ENCODE results near the gene CELSR2.

DNA sequence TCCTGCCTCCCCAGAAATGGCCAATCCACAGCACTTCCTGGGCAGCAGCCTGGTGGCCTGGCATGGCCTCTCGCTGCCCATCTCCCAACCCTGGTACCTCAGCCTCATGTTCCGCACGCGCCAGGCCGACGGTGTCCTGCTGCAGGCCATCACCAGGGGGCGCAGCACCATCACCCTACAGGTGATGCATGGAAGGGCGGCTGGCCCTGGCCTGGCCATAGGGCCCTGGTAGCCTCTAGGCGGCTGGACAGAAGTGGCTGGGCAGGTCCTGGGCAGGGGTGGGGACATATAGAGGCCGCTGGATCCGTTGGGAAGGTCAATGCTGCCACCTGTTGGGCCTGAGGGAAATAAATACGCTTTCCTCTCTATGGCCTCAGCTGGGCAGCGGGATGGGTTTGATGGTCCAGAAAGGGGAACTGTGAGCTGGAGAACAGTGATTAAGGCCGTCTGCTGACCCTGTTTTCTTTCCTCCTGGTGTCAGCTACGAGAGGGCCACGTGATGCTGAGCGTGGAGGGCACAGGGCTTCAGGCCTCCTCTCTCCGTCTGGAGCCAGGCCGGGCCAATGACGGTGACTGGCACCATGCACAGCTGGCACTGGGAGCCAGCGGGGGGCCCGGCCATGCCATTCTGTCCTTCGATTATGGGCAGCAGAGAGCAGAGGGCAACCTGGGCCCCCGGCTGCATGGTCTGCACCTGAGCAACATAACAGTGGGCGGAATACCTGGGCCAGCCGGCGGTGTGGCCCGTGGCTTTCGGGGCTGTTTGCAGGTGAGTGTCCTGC is 14.4 kb downstream of the CELSR2 start:
- TF ChIP-seq, protein P1, sequence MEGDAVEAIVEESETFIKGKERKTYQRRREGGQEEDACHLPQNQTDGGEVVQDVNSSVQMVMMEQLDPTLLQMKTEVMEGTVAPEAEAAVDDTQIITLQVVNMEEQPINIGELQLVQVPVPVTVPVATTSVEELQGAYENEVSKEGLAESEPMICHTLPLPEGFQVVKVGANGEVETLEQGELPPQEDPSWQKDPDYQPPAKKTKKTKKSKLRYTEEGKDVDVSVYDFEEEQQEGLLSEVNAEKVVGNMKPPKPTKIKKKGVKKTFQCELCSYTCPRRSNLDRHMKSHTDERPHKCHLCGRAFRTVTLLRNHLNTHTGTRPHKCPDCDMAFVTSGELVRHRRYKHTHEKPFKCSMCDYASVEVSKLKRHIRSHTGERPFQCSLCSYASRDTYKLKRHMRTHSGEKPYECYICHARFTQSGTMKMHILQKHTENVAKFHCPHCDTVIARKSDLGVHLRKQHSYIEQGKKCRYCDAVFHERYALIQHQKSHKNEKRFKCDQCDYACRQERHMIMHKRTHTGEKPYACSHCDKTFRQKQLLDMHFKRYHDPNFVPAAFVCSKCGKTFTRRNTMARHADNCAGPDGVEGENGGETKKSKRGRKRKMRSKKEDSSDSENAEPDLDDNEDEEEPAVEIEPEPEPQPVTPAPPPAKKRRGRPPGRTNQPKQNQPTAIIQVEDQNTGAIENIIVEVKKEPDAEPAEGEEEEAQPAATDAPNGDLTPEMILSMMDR (IDR thresholded peaks at IDR 0.05): peak; percentile 89 to 100 (median 93)
- TF ChIP-seq POLR2A (IDR thresholded peaks at IDR 0.05): no peak
